ENCODE results near the gene CST7.

- TF ChIP-seq CTCF (IDR thresholded peaks at IDR 0.05; ENCODE audit: low read depth, low read length) = no peak
- no peak for TF ChIP-seq POLR2A (IDR thresholded peaks at IDR 0.05; ENCODE audit: extremely low read depth, insufficient read length)
- TF ChIP-seq MYC (IDR thresholded peaks at IDR 0.05; ENCODE audit: low read depth, low read length) = no peak
Observed at GRCh38 chr20:24953209-24953575, 4.1 kb downstream of the CST7 start.

All from NB4 (cell line).